ENCODE results near the gene HACD2. TPM values are rescaled to one million over a fixed set of nuclear protein-coding genes. Genes with fewer than 3 reads are reported as not detected.

HACD2 gene
- total and polyA plus RNA-seq, 10 of the 15 experiments (the other 5 are each of a cell fraction or from before 2014, with no cell fraction given): 9.1 to 30.0 (median 18.8) TPM

- TF ChIP-seq, protein P1, sequence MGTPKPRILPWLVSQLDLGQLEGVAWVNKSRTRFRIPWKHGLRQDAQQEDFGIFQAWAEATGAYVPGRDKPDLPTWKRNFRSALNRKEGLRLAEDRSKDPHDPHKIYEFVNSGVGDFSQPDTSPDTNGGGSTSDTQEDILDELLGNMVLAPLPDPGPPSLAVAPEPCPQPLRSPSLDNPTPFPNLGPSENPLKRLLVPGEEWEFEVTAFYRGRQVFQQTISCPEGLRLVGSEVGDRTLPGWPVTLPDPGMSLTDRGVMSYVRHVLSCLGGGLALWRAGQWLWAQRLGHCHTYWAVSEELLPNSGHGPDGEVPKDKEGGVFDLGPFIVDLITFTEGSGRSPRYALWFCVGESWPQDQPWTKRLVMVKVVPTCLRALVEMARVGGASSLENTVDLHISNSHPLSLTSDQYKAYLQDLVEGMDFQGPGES (IDR thresholded peaks at IDR 0.05): no peak
- TF ChIP-seq CUX1 (IDR thresholded peaks at IDR 0.05; ENCODE audit: insufficient replicate concordance, low read depth, low read length): no peak
- no peak for TF ChIP-seq POLR2AphosphoS2 (IDR thresholded peaks at IDR 0.05; ENCODE audit: low read depth, low read length)
- TF ChIP-seq TARDBP (IDR thresholded peaks at IDR 0.05; ENCODE audit: borderline replicate concordance): no peak
- TF ChIP-seq ZNF622 (IDR thresholded peaks at IDR 0.05): no peak
- TF ChIP-seq, protein P2, sequence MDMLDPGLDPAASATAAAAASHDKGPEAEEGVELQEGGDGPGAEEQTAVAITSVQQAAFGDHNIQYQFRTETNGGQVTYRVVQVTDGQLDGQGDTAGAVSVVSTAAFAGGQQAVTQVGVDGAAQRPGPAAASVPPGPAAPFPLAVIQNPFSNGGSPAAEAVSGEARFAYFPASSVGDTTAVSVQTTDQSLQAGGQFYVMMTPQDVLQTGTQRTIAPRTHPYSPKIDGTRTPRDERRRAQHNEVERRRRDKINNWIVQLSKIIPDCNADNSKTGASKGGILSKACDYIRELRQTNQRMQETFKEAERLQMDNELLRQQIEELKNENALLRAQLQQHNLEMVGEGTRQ (IDR thresholded peaks at IDR 0.05; ENCODE audit: borderline replicate concordance, low read depth, low read length): no peak
Measured at GRCh38 chr3:123627673-123628670, 43.1 kb upstream of the HACD2 start (continued).
